NCI-H774 (cell line): ENCODE measurements around the gene SLAMF6.

Experiments
- DNase-seq: peaks from one replicate; lab custom pipeline; 2025; lab: John Stamatoyannopoulos, UW

Gene SLAMF6

DNA sequence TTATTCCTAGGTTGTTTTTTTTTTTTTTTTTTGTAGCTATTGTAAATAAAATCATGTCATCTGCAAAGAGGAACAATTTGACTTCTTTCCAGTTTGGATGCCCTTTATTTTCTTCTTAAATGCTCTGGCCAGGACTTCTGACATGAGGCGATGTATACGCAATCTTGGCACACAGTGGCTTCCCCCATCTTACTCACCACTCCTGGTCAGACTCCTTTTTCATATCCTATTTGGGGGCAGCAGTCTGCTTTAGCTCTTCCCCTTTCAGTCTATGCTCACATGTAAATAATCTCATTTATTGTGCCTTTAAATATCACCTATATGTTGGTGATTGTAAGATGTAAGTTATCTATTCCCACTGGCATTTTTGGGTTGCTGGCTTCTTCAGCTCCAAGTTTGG, 56.1 kb downstream of the SLAMF6 start:
- DNase-seq: no peak

DNA sequence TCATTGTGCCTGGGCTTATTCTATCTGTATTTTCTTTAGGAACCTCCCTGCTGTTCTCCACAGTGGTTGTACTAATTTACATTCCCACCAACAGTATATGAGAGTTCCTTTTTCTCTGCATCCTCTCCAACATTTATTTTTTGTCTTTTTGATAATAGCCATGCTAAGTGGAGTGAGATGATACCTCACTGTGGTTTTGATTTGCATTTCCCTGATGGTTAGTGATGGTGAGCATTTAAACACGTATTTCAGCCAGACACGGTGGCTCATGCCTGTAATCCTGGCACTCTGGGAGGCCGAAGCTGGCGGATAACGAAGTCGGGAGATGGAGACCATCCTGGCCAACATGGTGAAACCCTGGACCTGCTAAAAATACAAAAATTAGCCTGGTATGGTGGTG, 57.9 kb downstream of the SLAMF6 start:
- DNase-seq: no peak

DNA sequence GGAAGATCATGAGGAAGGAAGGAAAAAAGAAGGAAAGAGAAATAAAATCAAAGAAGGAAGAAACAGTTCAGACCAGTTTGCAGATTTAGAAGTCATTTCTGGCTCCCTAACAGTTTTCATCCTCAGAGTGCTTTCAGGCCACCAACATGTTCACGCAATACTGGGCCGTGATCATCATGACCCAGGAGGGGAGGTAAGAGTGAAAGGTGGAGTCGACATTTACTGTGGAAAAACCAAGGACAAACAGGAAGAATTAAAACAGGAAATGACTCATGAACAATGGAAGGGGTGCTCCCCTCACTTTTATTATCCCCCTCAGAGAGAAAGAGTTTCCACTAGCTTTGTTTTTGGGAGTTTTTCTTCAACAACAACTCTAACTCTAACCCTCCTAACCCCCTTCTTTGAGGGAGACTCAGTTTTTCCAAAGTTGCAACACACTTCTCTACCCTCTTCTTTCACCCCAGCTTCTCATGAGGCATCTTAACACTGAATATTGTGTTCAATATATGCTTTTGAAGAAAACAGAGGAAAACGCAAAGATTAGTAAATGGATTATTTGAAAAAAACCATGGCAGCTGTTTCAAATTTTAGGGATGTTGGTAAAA, 62.3 kb downstream of the SLAMF6 start:
- no peak for DNase-seq

DNA sequence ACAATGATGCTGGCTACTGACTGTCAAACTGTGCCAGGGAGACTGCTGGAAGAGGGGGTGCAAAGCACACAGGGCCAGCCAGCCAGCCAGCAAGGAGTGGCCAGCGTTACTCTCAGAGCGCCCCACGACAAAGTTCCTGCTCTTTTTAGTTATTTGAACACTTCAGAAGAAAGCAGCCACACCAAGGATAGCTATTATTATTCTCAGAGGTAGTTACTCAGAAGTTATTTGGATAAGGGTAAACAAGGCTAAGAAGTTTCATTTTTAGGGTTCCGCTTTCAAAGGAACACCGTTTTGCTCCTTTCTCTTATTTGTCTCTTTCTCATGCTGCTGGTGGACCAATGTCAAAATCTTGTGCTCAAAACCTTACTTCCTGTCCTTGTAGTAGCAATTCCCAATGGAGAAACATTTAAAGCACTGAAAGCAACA, 62.8 kb downstream of the SLAMF6 start:
- DNase-seq: no peak

DNA sequence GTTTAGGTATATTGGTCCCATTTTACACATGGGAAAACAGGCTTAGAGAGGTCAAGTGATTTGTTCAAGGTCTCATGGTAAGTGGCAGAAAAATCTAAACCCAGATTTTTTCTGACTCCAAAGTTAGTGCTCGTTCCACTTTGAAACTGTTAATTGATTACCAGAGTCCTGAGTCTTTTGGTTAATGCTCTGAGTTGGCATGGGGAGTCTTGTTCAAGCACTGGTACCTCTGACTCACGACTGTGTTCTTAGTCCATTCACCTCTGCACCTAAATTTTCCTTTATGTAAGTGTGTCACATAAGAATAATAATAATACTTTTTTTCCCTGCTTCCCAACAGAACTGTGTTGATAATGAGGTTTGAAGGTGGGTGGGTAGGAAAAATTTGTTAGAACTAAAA, 63.4 kb downstream of the SLAMF6 start:
- DNase-seq: no peak

DNA sequence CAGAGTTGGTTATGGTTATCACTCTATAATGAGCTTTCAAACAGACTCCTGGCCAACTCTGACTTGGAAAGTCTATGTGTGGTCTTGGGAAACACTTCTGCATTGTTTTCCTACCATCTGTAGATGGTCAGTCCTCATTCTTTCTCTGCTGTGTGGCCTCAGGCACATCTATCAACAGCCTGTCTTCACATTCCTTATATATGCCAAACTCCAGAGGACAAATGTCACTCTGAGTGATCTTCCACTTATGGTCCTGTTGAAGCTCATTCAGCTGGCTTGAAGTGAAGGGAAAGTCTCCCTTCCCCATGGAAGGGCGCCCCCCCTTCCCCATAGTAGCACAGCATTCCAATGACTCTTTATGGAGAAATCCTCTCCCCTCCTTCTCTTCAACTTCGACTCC, 64.0 kb downstream of the SLAMF6 start:
- no peak for DNase-seq

DNA sequence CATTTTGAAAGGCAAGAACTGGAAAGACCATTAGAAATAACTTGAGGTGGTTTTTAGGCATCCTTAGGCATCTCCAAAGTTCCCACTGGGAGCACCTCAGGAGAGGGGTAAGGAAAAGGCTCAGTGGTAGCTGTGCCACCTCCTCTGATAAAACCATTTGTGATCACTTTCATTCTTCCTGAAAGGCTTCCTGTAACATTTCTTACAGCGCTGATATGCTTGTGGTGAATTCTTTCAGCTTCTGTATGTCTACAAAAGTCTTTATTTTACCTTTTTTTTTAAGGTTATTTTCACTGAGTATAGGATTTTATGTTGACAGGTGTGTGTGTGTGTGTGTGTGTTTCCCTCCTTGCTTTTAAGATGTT, 67.9 kb downstream of the SLAMF6 start:
- no peak for DNase-seq

DNA sequence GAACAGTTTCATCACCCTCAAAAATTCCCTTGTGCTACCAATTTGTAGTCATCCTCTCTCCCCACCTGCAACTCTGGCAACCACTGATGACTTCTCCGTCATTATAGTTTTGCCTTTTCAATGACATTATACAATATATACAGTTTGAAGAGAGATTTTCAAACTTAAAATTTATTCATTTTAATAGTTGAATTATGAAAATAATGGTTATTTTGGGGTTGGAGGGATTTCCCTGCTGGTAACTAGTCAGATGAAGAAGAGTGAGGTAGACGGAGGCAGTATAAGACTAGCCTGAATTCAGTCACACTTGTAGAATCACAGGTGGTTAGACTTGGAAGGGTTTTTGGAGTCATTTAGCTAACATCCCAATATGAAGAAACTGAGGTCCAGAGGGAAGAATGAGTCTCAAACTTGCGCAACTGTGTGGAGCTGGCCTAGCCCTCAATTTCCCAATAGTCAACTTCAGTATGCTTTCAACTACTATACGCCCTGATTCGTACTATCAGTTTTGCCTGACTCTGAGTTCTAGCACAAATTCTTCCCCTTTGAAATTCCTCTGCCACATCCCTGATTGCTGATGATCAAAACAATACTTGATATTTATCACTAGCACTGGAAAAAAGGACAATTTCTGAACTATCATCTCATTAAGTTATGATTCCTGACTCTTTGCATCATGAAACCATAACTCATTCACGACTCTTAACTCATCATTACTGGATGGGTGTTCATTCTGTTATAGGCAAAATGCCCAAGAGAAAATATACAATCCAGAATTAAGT, 68.5 kb downstream of the SLAMF6 start:
- no peak for DNase-seq

DNA sequence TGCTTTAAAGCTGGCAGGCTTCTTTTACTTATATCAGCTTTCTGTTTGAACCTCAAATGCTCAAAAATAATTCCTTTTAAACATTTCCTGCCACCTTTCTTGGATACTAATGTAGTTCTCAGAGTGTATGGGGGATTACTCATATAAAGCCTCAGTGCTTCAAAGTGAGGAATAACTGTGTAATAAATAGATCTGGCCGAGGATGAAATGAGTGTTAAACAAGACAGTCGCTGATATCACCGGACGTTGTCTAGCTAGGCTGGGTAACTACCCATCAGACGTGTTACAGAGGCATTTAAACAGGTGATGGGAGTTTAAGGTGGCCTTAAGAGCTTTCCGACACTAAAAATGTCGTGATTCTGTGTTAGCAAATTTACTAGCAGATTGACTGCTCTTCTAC, 69.6 kb downstream of the SLAMF6 start:
- no peak for DNase-seq

DNA sequence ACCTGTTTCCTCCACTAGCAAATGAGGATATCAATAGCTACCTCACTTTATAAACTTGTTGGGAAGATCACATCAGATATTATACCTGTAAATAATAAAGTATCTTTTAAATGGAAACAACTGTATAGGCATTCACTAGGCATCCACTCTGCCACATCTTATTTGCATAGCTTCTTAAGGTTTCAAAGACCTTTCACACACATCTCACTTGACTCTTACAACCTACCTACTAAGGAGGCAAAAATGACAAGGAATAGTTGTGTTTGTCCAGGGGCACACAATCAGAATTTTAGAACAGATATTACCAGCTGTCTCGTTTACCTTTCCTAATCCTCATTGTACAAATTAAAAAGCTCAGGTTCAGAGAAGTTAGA, 71.2 kb downstream of the SLAMF6 start:
- DNase-seq: no peak

DNA sequence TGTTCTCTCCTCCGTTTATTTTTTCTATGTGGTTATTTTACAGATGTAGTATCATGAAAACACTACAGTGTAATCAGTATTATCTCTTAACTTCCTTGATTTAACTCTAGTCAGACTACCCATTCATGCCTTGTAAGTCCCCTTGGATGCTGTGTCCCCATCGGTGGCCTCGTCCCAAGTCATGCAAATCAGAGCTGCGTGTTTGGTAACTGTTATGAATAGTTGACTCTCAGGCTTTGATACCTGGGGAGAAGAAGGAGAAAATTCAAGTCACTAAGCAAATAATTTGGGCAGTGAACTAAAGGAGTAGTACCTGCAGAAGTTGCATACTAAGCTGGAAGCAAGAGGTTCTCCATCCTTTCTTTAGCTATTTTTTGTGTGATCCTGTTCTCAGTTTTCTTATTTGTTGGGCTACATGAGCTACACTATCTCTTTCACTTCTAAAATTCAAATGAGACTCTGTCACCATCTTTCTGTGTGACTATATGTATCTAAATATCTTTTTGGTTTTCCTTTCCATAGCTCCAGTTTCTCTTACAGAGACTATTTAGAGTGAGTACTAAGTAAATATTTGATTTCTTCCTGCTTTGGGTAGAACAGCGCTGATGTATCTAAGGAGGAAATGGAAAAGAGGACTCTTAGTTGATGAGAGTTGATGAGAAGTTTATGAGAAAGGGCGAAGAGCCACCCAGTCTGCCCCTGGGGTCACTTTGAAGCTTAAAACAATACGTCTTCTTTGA, 71.8 kb downstream of the SLAMF6 start:
- no peak for DNase-seq

DNA sequence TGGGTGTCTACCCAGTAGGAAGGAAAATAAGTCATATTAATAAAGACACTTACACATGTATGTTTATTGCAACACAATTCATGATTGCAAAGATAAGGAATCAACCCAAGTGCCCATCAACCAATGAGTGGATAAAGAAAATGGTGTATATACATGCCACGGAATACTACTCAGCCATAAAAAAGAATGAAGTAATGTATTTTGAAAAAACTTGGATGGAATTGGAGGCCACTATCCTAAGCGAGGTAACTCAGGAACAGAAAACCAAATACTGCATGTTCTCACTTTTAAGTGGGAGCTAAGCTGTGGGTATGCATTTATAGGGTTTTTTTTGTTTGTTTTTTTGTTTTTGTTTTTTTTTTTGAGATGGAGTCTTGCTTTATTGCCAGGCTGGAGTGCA, 73.6 kb downstream of the SLAMF6 start:
- no peak for DNase-seq

DNA sequence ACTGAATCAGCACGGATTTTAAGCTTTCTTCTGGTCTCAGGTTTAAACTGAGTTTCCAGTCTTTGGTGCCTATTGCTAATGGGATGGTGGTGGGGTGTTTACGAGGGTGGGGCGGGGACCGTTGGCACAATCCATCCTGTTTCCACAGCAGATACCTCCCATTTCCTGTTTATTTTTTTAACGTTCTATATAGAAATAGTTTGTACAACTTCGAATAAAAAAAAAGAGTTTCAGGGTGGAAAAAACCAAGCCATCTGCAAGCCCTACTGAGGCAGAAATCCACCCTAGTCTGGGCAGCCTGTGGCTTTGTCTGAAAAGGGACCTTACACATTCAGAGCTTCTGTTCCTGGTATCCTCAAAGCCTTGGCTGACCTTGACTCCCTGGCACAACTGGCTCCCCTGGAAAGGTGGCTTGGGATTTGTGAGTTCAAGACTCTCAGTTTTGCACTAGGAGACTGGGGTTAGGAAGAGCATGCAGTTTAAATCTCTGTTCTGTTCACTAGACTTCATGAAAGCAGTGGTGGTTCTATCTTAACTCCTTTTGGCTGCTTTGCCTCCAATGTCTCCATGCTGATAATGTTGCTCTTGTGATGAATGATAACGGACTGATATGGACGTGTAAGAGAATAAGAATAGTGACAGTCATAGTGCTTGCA, 76.0 kb downstream of the SLAMF6 start:
- DNase-seq: no peak

DNA sequence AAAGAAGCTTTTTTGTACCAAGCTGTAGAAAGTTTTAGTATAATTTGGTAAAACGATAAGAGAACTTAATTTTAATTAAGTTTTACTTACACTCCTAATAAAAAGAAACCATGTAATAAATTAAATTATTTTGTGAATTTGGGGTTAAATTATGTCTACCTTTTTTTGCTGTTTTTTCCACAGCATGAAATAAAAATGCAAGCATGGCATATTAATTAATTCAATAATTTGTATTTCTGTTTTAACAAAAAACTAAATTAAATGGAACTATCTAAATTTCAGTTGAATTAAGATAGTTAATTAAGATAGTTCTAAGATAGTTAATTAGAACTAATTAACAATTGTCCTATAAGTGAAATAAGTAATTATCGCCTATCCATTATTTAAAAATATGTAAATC, 83.3 kb downstream of the SLAMF6 start:
- no peak for DNase-seq

DNA sequence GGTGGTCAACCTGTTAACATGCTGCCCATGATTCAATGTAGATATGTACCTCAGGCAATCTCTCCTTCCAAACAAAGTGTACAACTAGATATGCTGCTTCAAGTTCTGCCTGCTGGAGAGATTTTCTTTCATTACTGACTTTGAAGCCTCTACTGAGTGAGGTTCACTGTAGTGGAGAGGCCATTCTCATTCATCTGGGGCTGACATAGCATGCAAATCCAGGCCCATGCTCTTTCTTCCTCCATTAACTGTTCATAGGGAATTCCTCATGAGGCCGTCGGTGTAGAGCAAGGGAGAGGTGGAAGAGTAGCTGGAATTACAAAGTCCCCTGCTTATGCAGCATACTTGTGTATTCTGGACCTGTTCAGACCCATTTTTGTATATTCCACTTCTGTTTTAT, 84.1 kb downstream of the SLAMF6 start:
- no peak for DNase-seq

DNA sequence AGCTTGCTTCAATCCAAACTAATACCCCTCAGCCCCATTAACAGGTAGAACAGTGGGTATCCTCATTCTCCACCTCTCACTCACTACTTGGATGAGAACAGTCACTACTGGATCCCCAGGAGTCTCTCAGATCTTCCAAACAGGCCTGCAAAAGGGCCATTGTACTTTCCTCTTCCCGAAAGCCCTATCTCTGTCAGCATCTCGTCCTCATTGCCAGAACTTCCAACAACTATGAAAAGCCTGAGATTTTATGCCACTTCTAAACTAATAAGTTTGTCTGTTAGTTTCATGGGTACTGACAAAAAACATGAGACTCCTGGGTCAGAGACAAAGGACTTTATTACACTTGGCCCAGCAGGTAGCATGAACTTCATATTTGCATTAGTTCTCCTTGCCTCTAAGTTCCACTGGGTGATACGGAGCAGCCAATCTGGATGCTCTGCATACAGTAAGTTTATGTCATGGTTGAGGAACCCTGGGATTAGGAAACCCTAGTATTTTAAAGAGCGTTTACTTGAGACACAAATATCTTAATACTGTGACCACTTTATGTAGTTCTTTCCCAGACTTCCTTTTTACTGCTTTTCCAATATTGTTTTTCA, 84.6 kb downstream of the SLAMF6 start:
- DNase-seq: no peak

DNA sequence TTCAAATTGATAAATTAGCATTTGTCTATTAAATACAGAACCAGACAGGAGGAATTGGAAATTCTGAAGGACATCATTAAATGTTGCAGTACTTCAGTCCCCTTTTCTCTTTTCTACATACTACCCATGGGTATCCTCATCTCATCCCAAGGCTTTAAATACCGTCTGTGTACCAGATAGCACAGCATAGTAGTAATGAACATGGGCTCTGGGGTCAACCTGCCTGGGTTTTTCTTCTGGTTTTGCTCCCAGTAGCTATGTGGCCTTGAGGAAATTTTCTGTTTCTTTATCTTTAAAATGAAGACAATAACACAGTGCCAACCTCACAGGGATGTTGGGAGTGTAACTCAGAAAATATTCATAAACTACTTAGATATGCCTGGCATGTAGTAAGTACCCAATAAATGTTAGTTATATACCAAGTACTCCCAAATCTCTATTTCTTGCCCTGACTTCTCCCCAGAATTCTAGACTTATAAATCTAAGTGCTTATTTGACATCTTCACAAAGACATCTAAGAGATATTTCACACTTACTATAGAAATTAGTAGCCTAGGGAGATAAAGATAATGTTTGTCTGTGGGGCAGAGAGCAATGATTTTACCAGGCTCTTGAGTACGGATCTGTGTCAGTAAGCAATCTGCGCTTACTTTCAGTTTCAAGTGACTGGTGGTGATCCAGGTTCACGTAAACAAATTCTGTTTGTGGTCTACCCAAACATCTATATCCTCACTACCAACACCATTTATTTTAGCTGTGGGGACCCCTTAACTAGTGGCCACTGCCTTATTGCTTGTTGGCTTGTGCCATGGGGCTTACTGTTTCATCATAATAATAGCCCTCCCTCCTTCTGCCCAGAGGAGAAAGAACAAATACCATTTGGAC, 85.4 kb downstream of the SLAMF6 start:
- DNase-seq: no peak

DNA sequence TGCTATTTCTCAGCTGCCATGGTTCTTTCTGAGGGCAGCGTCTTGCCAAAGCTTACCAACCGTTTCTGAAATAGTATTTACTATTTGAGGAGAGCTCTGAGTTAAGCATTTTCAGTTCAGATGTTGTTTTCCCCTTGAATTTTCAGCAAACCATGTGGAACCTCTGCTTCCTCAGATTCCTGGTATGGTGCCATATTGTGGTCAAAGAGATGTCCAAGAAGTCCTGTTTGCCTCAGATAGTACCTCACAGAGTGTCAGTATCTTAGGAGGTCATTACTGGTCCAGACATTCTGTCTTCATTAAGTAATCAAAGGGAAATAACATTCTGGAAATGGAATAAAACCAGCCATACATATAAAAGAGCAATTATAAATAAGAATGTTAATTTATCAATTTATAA, 86.1 kb downstream of the SLAMF6 start:
- no peak for DNase-seq
